ENCODE data around the gene DDX1.
A peak's percentile ranks its signal among the peaks of the same experiment; 100 is the strongest.

DDX1 gene

GRCh38 chr2:15559379-15560139, 32.1 kb upstream of the DDX1 start:
- no peak for TF ChIP-seq CTCF (IDR thresholded peaks at IDR 0.05; ENCODE audit: low read depth, low read length)
- DNase-seq (ENCODE audit: extremely low read depth, low read depth) = no peak

GRCh38 chr2:15560140-15560987, 31.3 kb upstream of the DDX1 start:
- no peak for DNase-seq (ENCODE audit: extremely low read depth, low read depth)
- TF ChIP-seq CTCF (IDR thresholded peaks at IDR 0.05; ENCODE audit: low read depth, low read length) = no peak

- TF ChIP-seq CTCF (IDR thresholded peaks at IDR 0.05; ENCODE audit: low read depth, low read length) = no peak
- peak; percentile 46 for DNase-seq (ENCODE audit: extremely low read depth, low read depth)
Observed at GRCh38 chr2:15560988-15561573, 30.6 kb upstream of the DDX1 start, which contains the start of gene NBAS. TSS of gene NBAS (minus strand) at chr2:15561334. CDS start at chr2:15561304, 30 bp downstream.

- no peak for TF ChIP-seq CTCF (IDR thresholded peaks at IDR 0.05; ENCODE audit: low read depth, low read length)
- no peak for DNase-seq (ENCODE audit: extremely low read depth, low read depth)
Observed at GRCh38 chr2:15561574-15562344, 29.9 kb upstream of the DDX1 start.

- no peak for TF ChIP-seq CTCF (IDR thresholded peaks at IDR 0.05; ENCODE audit: low read depth, low read length)
- DNase-seq (ENCODE audit: extremely low read depth, low read depth) = no peak
Observed at GRCh38 chr2:15562354-15563031, 29.2 kb upstream of the DDX1 start.

GRCh38 chr2:15563227-15564100, 28.2 kb upstream of the DDX1 start:
- no peak for DNase-seq (ENCODE audit: extremely low read depth, low read depth)
- no peak for TF ChIP-seq CTCF (IDR thresholded peaks at IDR 0.05; ENCODE audit: low read depth, low read length)
